ENCODE measurements around the gene TRIM32.
"Not testable (repeated sequence)": the region's sequence is repeated elsewhere in the genome, so short reads cannot be mapped to it uniquely, and the experiment has no call there.

Gene TRIM32

DNA sequence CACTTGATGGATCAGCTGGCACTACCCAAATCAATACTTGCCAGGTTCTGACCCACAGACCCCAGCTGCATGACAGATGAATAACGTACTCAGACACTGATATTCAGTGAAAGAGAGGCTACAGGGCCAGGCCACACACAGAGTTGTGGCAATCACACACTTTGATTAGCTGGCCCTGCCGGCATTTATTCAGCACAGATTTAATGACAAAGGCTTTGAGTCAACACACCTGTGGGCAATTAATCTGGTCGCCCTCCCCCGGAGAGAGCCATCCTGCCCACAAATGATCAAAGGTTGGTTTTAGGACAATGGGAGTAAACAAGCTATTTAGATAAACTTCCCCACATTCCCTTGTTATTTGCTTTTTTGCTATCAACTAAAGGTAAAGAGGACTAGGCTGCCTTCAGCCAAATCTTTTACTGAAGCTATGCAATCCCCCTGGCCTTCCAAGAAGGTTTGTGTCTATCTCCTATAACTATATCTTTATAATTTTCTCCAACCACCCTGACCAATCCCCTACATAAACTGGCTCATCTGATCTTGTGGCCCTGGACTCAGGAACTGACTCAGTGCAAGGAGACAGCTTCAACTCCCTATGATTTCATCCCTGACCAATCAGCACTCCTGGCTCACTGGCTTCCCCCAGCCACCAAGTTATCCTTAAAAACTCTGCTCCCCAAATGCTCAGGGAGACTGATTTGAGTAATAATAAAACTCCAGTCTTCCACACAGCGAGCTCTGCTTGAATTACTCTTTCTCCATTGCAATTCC lies 12.7 kb upstream of the TRIM32 start:
- no peak for DNase-seq

DNA sequence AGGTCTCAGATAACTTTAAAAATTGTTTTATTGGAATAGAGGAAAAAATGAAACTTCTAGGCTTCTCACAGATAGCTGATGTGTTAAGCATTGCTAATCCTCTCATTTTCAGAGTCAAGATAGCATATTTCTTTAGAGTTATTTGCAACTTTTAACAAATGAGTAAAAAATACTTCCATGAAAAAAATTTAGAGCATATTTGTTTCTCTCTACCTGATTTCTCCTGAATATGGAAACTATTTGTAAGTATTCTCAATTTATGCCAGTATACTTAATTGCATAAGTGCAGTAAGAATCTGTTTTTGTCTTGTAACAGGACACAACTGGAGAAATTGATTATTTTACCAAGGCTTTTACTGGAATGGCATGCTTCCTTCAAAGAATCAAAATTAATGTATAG lies 3.6 kb upstream of the TRIM32 start:
- no peak for DNase-seq

DNA sequence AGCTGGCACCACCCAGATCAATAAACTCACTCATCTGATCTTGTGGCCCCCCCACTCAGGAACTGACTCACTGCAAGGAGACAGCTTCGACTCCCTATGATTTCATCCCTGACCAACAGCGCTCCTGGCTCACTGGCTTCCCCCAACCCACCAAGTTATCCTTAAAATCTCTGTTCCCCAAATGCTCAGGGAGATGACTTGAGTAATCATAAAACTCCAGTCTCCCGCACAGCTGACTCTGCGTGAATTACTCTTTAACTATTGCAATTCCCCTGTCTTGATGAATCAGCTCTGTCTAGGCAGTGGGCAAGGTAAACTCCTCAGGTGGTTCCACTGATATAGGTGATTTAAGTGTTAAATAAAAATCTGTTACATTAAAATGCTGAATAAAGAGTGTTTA lies 1.9 kb upstream of the TRIM32 start:
- DNase-seq = no peak

DNA sequence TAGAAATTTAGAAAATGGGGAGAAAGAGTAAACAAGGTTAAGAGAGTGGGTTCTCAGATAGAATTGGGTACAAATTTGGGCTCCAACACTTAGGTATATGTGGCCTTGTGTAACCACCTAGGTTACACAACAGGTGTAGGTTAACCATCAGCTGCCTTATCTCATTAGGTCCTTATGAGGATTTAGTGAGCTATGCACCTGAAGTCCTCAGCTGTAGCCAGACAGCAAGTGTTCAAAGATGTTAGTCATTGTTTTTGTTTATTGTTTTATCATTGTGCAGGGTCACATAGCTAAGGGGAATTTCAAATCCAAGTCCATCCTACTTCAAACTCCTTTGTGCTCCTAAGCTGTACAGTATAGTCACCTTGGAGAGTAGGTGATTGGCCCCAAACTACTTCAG lies 970 bp upstream of the TRIM32 start:
- no peak for DNase-seq

DNA sequence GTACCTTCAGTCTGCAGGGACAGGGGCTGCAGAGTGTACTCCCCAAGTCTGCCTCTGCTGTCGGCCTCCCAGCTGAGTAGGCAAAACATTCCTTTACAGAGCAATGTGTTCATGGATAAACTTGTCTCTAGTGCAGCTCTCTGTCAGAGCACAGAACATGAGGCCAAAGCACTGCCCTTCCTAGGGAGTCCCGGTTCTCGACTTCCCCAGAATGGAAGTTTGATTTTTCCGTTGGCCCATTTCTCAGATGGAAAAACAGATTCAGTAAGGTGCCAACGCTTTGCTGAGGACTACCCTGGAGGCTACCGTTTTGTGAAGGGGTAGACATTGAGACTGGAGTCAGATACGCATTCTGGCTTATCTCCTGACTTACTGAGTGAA lies 422 bp upstream of the TRIM32 start:
- DNase-seq = no peak

DNA sequence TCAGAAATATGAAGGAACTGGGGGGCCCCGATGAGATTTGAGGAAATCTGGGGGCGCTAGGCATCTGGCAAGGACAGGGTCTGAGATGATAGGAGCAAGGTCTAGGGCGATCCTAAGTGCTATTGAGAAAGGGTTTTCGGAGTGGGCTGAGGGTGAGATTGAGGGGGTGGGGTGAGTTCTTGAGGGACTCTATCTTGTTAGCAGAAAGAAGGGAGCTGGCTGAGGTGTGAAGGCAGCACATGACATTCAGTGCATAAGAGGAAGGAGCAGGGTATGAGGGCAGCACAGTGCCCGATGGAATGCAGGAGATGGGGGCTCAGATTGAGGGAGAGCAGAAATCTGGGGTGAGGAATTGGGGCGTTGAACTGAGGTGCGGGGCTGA lies 640 bp downstream of the TRIM32 start:
- DNase-seq = no peak

DNA sequence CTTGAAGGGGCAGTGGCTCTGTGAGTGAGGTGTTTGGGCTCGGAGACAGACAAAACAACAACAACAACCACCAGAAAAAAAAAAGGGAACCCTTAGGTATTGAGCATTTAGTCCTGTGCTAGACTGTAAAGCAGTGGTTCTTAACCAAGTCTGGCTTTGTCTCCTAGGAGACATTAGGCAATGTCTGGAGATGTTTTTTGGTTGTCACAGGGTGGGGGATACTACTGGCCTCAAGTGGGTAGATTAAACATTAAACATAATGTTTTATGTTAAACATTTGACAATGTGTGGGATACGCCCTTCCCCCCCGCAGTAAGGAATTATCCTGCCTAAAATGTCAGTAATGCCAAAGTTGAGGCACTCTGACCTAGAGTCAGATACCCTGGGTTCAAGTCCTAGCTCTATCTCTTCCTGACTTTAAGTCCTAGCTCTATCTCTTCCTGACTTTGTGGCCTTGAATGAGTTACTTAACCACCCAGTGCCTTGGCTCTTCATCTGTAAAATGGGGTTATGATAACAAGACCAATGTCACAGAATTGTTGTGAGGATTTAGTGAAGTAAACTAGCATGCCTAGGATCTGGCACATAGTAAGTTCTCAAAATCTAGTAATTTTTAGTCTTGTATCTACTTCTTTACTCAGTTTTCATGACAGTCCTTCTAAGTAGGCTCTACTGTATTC lies 1.8 kb downstream of the TRIM32 start:
- no peak for DNase-seq

DNA sequence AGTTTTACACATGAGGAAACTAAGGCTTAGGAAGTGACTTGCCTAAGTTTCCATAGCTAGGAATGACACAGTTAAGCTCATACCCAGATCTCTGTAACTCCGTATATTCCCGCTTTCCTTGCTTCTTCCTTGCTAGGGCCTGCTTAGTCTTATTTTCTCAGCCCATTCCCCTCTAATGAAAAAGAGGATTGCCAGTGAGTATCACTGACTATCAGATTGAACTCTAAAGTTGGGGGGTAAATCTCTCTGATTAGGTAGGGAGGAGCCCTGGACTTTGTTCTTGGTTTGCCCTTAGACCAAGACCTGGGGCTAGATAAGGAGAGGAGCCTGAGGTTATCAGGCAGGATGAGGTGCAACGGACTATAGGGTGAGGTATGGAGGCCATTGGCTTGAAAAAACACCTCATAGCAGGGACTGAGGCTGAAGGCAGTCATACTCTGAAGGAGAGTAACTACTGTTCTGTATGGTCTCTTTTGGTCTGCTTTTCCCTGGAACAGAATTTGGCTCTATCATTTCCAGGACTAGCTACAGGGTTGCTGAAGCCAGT lies 2.5 kb downstream of the TRIM32 start:
- DNase-seq = no peak

DNA sequence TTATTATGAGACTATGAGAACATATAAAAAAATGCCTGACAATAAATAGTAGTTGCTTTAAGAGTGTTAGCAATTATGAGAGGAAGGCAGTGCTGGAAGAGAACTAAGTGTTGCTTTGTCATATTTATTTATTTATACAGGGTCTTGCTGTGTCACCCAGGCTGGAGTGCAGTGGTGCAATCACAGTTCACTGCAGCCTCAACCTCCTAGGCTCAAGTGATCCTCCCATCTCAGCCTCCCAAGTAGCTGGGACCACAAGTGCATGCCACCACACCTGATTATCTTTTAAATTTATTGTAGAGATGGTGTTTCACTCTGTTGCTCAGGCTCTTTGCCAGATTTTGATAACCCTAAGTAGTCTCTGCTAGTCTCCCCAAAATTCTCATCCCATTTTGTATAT lies 3.7 kb downstream of the TRIM32 start:
- DNase-seq = not testable (repeated sequence)

DNA sequence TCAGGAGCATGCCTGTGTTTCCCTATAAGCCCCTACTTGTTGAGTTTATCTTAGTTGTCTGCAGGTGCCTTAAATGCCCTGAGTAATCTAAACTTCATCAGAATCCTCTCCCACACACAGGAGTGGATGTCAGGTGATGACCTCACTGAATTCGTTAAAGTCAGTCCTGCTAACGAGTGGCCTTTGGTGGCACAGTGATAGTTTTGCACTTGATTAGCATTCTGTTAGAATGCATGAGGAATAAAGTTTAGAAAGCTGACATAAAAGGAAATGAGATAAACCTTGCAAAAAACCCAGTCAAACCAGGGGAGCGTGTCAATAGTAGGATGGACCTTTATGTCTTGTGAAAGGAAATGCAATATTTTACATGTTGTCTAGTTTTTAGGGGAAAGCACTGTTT lies 4.5 kb downstream of the TRIM32 start:
- DNase-seq = no peak

DNA sequence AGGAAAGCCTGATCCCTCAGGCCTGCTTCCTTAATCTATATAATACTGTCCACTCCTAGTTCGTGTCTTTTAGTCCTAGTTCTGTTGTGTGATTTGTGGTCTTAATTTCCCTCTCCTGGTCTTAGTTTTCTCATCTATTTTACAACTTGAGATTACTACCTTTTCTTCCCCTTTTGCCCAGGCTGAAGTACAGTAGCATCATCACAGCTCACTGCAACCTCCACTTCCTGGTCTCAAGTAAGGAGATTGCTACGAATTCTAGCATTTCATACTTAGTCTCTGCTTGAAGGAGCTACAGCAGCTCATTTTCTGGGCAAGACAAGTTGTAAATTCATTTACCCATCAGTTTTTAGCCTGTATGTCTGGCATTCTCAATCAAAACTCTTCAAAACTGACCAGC lies 5.5 kb downstream of the TRIM32 start:
- no peak for DNase-seq

DNA sequence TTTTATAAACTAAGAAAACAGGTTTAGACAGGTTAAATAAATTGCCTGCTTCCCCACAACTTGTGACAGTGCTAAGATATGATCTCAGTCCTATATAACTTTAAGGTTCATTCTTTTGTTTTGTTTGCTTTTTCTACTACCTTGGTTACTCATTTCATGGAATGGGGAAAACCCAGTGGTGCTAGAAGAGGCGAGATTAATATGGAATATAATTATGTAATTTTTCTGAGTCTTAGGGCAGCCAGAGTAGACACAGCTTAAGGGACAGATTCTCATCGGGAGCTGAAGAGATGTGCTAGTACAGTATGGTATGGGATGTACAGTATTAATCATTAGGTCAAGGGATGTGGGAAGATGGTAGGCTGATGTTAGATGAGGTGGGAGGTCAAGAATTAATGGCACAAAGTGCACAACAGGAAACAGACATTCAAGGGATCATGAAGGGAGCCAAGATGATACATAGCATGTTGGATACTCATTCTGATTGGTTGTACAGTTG lies 6.2 kb downstream of the TRIM32 start:
- DNase-seq = peak; percentile 53

DNA sequence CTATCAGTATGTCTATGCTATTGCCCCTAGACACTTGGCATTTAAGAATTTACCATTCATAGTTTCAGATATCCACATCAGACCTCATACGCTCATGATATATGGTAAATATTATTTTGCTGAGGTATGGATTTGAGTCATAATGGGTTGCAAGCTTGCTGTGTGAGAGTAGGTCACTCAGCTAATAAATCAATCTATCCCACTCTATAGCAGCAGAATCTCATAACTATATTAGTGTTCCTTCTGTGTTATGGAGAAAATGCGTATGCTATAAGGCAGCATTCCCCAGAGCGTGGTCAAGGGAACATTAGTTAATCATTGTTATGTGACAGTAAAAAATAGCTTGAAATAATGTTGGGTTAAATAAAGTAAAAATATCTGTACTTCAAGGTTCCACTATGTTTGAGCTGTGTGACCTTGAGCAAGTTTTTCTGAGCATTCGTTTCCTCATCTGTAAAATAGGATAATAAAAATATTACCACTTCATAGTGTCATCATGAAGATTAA lies 7.7 kb downstream of the TRIM32 start:
- peak; percentile 48 for DNase-seq

DNA sequence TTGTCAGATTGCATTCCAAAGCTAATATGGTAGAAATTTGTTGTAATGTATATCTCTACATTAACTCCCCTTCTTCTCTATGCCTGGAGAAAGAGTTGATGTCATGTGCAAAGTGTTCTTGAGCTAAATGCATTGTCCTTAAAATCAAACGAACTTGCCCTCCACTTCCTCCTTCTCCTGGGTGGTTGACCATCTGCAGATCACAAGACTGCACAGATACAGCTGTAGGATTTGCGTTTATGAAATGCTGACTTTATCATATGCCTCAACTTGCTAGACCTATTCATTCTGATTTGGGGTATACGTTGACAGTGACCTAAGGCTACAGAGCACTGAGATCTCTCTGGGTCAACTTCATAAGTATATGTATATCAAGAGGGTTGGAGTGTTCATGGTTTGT lies 8.3 kb downstream of the TRIM32 start:
- peak; percentile 18 for DNase-seq

DNA sequence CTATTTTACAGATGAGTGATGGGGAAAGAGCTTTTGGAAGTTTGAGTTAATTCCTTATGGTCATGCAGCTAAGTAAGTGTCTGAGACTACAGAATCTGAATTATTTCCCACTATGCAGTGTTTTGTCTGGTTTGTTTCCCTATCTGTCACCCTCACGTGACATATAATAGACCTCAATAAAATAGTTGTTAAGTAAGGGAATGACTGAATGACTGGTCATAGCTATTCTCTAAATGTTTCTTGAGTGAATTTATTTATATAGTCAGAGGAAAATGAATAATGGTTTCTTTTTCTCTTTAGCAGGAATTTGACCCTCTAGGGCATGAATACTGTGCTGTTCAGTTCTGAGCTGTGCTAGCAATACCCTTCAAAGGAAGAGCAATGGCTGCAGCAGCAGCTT lies 10.3 kb downstream of the TRIM32 start:
- peak; percentile 96 for DNase-seq

DNA sequence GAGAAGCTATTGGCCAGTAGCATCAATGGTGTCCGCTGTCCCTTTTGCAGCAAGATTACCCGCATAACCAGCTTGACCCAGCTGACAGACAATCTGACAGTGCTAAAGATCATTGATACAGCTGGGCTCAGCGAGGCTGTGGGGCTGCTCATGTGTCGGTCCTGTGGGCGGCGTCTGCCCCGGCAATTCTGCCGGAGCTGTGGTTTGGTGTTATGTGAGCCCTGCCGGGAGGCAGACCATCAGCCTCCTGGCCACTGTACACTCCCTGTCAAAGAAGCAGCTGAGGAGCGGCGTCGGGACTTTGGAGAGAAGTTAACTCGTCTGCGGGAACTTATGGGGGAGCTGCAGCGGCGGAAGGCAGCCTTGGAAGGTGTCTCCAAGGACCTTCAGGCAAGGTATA lies 10.8 kb downstream of the TRIM32 start:
- DNase-seq = no peak

DNA sequence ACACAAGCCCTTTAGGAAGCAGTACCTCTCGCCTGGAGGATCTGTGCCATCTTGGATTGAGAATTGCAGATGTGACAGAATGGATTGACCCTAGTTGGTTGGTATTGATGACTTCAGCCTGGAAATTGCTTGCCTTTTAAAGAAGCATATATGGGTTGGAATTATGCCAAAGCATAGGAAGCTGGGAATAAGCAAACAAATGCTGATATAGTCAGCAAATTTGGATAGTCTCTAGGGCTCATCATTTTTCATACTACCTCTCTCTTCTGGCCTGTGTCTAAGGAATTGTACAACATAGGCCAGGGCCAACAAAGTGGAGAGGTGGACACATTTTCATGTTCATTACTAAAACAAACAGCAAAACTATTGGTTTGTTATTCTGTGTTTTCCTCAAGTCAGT lies 13.2 kb downstream of the TRIM32 start:
- DNase-seq = no peak

DNA sequence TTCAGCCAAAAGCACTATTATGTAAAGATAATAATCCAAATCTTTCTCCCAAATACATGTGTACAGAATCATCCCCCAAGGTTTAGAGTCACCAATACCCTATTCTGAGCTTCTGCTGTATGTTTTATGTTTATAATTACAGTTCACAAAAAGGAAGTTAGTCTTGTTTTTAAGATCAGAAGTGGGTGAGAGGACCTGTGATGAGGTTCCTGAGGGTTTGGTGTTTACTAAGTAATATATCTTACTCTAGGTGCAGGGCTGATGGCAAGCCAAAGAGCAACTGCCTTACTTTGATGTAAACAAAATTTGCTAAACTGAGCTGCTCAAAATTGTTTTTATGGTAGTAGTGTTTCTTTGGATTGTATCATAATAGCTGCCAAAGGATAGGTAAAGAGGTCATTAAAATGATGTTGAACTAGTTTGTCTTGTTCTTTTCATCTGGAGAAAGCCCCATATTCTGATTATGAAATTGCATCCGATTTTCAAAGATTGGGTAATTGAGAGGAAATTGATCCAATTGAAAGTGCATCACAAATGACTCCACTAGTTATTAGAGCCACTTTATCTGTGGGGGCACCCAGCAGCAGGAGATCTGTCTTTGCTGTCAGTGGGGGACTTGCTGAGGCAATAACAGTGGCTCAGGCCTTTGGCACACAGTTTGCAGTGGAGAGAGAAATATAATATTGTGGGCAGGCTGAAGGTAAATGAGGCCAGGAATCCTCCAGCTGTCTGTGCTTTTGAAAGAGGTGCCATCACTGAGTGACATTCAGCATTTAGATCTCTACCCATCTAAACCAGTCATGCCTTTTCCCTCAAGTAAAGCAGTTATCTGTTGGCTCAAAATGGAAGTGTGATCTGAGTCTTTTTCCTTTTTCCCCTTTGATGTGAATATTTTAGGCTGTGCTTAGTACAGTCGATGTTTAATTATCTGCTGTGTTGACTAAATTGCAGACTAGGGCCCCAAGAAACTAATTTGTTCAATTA lies 14.1 kb downstream of the TRIM32 start:
- DNase-seq = no peak

DNA sequence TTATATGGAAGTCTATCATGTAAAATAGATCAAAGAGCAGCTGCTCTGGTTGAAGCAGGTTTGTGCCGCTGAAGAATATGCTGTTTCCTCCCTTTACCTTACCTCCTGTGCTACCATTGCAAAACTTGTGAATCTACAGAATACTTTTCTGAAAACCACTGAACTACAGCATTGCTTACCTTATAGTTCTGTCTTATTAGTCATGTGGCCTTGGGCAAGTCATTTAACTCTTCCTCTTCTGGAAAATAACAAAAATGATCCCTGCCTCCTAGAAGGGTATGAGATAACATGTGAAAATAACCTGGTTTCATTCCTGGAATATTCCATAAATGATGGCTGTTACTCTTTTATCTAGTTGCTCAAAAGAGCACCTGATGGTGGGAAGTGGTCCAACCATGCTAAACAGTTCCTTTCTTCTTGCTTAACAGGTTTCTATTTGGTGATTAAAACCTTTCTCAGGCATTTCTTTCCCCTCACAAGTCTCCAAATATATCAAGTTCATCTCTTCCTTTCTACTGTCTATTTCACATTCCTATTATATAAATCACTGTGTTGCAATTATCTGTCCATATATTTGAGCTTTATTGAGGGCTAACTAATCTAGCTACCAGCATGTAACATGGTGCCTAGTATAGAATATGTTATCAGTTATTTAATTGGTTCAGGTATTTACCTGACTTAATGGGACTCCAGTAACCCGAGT lies 15.0 kb downstream of the TRIM32 start:
- DNase-seq = peak; percentile 29

DNA sequence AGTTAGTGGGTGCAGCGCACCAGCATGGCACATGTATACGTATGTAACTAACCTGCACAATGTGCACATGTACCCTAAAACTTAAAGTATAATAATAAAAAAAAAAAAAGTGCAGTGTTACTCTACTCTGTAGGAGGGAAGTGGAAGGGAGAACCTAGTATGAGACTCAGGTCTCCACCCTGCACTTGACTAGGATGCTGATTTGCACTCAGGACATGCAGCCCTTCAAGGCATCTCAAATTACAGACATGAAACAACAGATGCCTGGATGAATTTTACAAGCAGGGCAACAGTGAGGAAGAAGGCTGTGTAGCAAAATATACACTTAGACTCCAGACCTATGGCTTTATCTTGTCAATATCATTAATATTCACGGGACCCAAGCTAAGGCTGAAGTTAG lies 16.5 kb downstream of the TRIM32 start:
- no peak for DNase-seq

DNA sequence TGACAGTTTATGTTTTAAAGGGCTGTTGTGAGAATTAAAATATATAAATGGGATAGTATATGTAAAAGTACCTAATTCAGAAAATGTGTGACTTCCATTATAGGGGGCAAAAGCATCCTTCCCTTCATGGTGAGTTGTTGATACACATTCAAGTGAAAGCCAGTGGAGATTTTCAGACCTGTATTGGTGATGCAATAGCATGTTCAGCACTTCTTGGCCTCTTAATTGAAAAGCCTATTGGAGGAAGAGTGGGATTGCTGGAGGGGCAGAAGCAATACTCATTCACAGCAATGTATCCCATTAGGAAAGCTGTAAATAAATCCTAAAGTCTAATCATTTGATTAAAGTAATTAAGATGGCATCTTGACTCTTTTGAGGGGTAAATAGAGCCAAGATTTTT lies 17.4 kb downstream of the TRIM32 start:
- DNase-seq = no peak

DNA sequence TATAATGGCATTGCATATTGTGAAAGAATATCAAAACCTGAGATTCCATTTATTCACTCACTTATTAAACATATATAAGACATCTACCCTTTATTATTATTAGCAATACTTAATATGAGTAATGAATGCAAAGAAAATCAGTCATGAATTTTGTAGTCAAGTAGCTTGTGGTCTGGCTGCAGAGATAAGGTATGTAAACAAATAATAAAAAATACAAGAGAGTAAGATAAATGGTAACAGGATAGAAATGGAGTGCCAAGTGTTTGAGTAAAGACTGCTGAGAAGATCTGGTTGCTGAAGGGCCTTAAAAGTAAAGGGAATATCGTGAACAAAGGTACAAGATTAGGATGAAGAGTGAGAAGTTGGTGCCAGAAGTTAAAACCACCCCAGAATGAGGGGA lies 18.4 kb downstream of the TRIM32 start:
- DNase-seq = no peak
